HepG2 (cell line): ENCODE results near the gene AFF1.

Experiments
- FOXP1 ChIP-seq, 2 experiments: fragments of 450-650 bp in 1 of 2; IDR thresholded peaks; 2 replicates each; pipeline ENCODE4 v1.6.1; 2017 to 2018; ENCODE audit warnings: antibody characterized with exemption in 1 of 2
- MIER3 ChIP-seq: IDR thresholded peaks from 2 replicates; pipeline ENCODE4 v1.6.1; 2016; ENCODE audit warnings: missing compliant biosample characterization, borderline replicate concordance
- RNF2 ChIP-seq: fragments of 450-650 bp; conservative IDR thresholded peaks from 2 replicates; pipeline ENCODE4 v1.6.1; 2016; ENCODE audit warnings: low read depth
- YEATS2 ChIP-seq: sonication (generic); formaldehyde crosslinking; IDR thresholded peaks from 2 replicates; pipeline ENCODE4 v1.4.0; 2020; ENCODE audit warnings: missing genetic modification reagents, borderline replicate concordance
- ZFP36 ChIP-seq: fragments of 150-350 bp; IDR thresholded peaks from 2 replicates; pipeline ENCODE4 v1.6.1; 2018; ENCODE audit warnings: borderline replicate concordance, low read length, low read depth; ENCODE audit not compliant: partially characterized antibody
- ZNF17 ChIP-seq: sonication (generic); formaldehyde crosslinking; IDR thresholded peaks from 2 replicates; pipeline ENCODE4 v1.5.0; 2020; ENCODE audit warnings: mild to moderate bottlenecking, missing genetic modification reagents
- ZNF343 ChIP-seq: sonication (generic); formaldehyde crosslinking; IDR thresholded peaks from 2 replicates; pipeline ENCODE4 v1.4.0; 2020; ENCODE audit warnings: mild to moderate bottlenecking, missing genetic modification reagents
- ZNF567 ChIP-seq: sonication (generic); formaldehyde crosslinking; IDR thresholded peaks from 2 replicates; pipeline ENCODE4 v1.8.1; 2023; ENCODE audit warnings: mild to moderate bottlenecking, missing genetic modification reagents, borderline replicate concordance
- ZNF841 ChIP-seq: sonication (generic); formaldehyde crosslinking; IDR thresholded peaks from 2 replicates; pipeline ENCODE4 v1.8.1; 2023; ENCODE audit warnings: missing genetic modification reagents, borderline replicate concordance
- TF ChIP-seq, protein P1 (sequence below): sonication (generic); formaldehyde crosslinking; IDR thresholded peaks from 2 replicates; pipeline ENCODE4 v1.5.0; 2020; ENCODE audit warnings: missing genetic modification reagents
- TF ChIP-seq, protein P2 (sequence below): IDR thresholded peaks from 2 replicates; pipeline ENCODE4 v1.6.1; 2012; ENCODE audit warnings: low read length, improper control_type of control experiment

DNA sequence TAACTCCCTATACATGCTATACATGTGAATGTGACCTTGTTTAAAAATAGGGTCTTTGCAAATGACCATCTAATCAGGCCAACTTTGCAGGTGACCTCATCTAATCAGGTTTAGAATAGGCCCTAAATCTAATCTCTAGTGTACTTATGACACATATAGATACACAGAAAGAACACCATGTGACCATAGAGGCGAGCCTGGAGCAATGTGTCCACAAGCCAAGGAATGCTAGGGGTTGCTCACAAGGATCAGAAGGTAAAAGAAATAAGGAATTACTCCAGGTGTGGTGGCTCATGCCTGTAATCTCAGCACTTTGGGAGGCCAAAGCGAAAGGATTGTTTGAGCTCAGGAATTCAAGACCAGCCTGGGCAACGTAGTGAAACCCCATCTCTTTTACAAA is 32.9 kb upstream of the AFF1 start:
- TF ChIP-seq MIER3 (CRISPR knock-in tag), result no peak
- TF ChIP-seq, protein P1, sequence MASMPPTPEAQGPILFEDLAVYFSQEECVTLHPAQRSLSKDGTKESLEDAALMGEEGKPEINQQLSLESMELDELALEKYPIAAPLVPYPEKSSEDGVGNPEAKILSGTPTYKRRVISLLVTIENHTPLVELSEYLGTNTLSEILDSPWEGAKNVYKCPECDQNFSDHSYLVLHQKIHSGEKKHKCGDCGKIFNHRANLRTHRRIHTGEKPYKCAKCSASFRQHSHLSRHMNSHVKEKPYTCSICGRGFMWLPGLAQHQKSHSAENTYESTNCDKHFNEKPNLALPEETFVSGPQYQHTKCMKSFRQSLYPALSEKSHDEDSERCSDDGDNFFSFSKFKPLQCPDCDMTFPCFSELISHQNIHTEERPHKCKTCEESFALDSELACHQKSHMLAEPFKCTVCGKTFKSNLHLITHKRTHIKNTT (CRISPR knock-in tag), result no peak
- TF ChIP-seq, protein P2, sequence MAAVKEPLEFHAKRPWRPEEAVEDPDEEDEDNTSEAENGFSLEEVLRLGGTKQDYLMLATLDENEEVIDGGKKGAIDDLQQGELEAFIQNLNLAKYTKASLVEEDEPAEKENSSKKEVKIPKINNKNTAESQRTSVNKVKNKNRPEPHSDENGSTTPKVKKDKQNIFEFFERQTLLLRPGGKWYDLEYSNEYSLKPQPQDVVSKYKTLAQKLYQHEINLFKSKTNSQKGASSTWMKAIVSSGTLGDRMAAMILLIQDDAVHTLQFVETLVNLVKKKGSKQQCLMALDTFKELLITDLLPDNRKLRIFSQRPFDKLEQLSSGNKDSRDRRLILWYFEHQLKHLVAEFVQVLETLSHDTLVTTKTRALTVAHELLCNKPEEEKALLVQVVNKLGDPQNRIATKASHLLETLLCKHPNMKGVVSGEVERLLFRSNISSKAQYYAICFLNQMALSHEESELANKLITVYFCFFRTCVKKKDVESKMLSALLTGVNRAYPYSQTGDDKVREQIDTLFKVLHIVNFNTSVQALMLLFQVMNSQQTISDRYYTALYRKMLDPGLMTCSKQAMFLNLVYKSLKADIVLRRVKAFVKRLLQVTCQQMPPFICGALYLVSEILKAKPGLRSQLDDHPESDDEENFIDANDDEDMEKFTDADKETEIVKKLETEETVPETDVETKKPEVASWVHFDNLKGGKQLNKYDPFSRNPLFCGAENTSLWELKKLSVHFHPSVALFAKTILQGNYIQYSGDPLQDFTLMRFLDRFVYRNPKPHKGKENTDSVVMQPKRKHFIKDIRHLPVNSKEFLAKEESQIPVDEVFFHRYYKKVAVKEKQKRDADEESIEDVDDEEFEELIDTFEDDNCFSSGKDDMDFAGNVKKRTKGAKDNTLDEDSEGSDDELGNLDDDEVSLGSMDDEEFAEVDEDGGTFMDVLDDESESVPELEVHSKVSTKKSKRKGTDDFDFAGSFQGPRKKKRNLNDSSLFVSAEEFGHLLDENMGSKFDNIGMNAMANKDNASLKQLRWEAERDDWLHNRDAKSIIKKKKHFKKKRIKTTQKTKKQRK, result no peak
- no peak for TF ChIP-seq ZNF567 (CRISPR knock-in tag)
- no peak for TF ChIP-seq ZNF841 (CRISPR knock-in tag)
- TF ChIP-seq ZNF343 (CRISPR knock-in tag), result no peak
- no peak for TF ChIP-seq ZNF17 (CRISPR knock-in tag)
- TF ChIP-seq ZFP36, result no peak
- no peak for TF ChIP-seq YEATS2
- TF ChIP-seq FOXP1 (IDR thresholded peaks at IDR 0.05), result no peak
- TF ChIP-seq FOXP1 (CRISPR knock-in tag; IDR thresholded peaks at IDR 0.05), result no peak
- no peak for TF ChIP-seq RNF2
